Right lobe of liver (tissue), 6 donors: Measurements from ENCODE around the gene ENTREP1. TPM values are rescaled to one million over a fixed set of nuclear protein-coding genes. Genes with fewer than 3 reads are reported as not detected.
A peak's percentile ranks its signal among the peaks of the same experiment; 100 is the strongest.

ENCODE experiments used
- ATAC-seq, 4 donors: fragments of 200-7000 bp; cut with Tn5 transposase; one replicate each; pipeline ENCODE4 v1.9.1; 2020; ENCODE audit warnings: mild to moderate bottlenecking in 4 of 4, moderate library complexity in 4 of 4
- DNase-seq, 3 donors: peaks; one replicate each; pipeline ENCODE4 v3.0.0-alpha.2; 2020
- H3K27ac ChIP-seq, 3 donors: fragments of 200-600 bp; one replicate each; pipeline ENCODE4 v1.8.0; 2022
- H3K27me3 ChIP-seq, 2 donors: fragments of 200-600 bp; one replicate each; pipeline ENCODE4 v1.8.0; 2022
- H3K36me3 ChIP-seq, 4 donors: fragments of 200-600 bp; sonication (generic) in 1 of 4; one replicate each; pipeline versions ENCODE4 v1.5.1 to v1.8.0; 2017 to 2022; ENCODE audit warnings: control low read depth in 1 of 4
- H3K4me1 ChIP-seq, 4 donors: fragments of 200-600 bp; sonication (generic) in 1 of 4; one replicate each; pipeline versions ENCODE4 v1.5.1 to v1.8.0; 2017 to 2022; ENCODE audit warnings: control low read depth in 1 of 4
- H3K4me3 ChIP-seq, 3 donors: fragments of 200-600 bp; one replicate each; pipeline ENCODE4 v1.8.0; 2022
- H3K9me3 ChIP-seq, 4 donors: fragments of 200-600 bp; sonication (generic) in 1 of 4; one replicate each; pipeline versions ENCODE4 v1.5.1 to v1.8.0; 2017 to 2022; ENCODE audit warnings: control low read depth in 1 of 4
- POLR2A ChIP-seq: fragments of 450-650 bp; IDR thresholded peaks from one replicate; pipeline ENCODE4 v1.6.1; 2017; ENCODE audit warnings: antibody characterized with exemption, mild to moderate bottlenecking
- WGBS: methylation state at CpG from one replicate; pipeline ENCODE4 v1.1.6; 2018; ENCODE audit warnings: low coverage, low lambda C conversion rate; ENCODE audit not compliant: insufficient coverage; ENCODE audit errors: missing lambda C conversion rate; 5-methylcytosine and 5-hydroxymethylcytosine counted together
- intact Hi-C, 2 donors: fragments of 100-400 bp; cut with DNase I; formaldehyde crosslinking; loops; one replicate each; pipeline versions ENCODE4 v1.11.2 to v1.14.1; 2022
- total RNA-seq, 6 experiments: library from RNA; depleted of rRNA in 2 of 6; stranded (reverse); fragments of >200 nt in 2 of 6; fragmentation: NEBNext Ultra II Directional in 3 of 6; extraction: Animal tissue kit (Norgen Biotek cat#: 25700) in 3 of 6; gene quantifications; one replicate each; pipeline versions ENCODE4 v1.1.0 to v1.2.4, GENCODE V29; 2016 to 2023
- TF ChIP-seq, protein P1 (sequence below), 4 donors: fragments of 200-600 bp in 3 of 4; fragments of 450-650 bp in 1 of 4; IDR thresholded peaks; one replicate each; pipeline versions ENCODE4 v1.5.1 to v1.8.0; 2016 to 2022; ENCODE audit warnings: antibody characterized with exemption in 4 of 4, mild to moderate bottlenecking in 2 of 4
- donor health status: DM: no; HTN: yes; CAD: no.
- donor health status: DM: no; HTN: no; CAD: no.
- donor health status: DM: no; HTN: no; CAD: no.
- donor health status: DM: no; HTN: yes; CAD: no.
- donor health status: DM: no; HTN: yes; CAD: no.

The ENTREP1 gene
- total RNA-seq, 6 experiments from 2014 or later: 0.12 to 0.42 (median 0.30) TPM

DNA sequence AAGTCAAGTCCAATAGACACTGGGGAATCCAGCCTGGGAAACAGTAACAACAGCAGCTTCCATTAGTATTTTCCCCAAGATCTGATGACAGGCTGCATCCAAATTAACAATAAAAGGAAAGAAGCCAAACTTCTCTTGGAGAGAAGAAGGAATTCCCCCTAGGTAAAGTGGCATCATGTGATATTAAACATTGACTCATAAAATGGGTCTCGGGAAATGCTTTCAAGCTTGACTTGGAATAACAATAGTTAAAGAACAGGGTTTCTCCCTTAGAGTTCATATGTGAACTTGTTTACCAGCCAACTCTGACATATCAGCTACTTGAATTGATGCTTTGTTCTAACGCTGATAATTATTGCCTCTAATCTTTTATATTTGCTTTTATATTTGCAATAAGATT, 45.4 kb downstream of the ENTREP1 start:
- WGBS: 38% methylated on average over 2 of the region's 2 CpGs
- Histone ChIP-seq H3K27ac (no peak overlapping the region), H3K4me3 (no peak overlapping the region), H3K9me3 (no peaks in the 10 kb centered on the region), H3K4me1 (no peaks in the 10 kb centered on the region), H3K27me3 (no peaks in the 10 kb centered on the region), H3K36me3 (no peaks in the 10 kb centered on the region)
- TF ChIP-seq, protein P1, sequence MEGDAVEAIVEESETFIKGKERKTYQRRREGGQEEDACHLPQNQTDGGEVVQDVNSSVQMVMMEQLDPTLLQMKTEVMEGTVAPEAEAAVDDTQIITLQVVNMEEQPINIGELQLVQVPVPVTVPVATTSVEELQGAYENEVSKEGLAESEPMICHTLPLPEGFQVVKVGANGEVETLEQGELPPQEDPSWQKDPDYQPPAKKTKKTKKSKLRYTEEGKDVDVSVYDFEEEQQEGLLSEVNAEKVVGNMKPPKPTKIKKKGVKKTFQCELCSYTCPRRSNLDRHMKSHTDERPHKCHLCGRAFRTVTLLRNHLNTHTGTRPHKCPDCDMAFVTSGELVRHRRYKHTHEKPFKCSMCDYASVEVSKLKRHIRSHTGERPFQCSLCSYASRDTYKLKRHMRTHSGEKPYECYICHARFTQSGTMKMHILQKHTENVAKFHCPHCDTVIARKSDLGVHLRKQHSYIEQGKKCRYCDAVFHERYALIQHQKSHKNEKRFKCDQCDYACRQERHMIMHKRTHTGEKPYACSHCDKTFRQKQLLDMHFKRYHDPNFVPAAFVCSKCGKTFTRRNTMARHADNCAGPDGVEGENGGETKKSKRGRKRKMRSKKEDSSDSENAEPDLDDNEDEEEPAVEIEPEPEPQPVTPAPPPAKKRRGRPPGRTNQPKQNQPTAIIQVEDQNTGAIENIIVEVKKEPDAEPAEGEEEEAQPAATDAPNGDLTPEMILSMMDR (IDR thresholded peaks at IDR 0.05): no peak
- TF ChIP-seq POLR2A: no peak
- intact Hi-C loops: no loop called here
- DNase-seq (no peak), ATAC-seq (no peak)

DNA sequence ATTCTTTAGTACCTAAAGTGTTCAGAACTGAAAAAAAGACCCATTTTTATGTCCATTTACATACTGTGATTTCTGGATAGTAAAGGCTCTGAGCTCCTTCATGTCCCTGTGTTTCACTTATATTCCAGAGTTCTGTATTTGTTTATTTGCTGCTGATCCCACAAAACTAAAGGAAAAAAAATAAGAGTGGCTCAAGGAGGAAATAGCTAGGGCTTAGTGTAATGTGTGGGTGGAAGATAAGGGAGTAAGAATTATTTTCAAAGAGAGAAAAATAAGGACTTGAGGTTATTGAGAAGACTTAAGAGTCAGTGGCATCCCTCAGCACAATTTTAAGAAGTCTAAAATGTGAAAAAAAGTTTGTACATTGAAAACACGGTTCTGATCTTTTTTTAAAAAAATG, 46.0 kb downstream of the ENTREP1 start:
- no peaks in the 10 kb centered on the region for H3K4me1 ChIP-seq
- H3K36me3 ChIP-seq: no peaks in the 10 kb centered on the region
- no peak overlapping the region for H3K4me3 ChIP-seq
- intact Hi-C loops: no loop called here
- H3K27me3 ChIP-seq: no peaks in the 10 kb centered on the region
- 7% methylated on average over 1 of the region's 1 CpG for WGBS
- no peak for ATAC-seq
- TF ChIP-seq, protein P1 (IDR thresholded peaks at IDR 0.05): no peak
- no peak for TF ChIP-seq POLR2A
- H3K27ac ChIP-seq: no peak overlapping the region
- no peak for DNase-seq
- H3K9me3 ChIP-seq: no peaks in the 10 kb centered on the region

DNA sequence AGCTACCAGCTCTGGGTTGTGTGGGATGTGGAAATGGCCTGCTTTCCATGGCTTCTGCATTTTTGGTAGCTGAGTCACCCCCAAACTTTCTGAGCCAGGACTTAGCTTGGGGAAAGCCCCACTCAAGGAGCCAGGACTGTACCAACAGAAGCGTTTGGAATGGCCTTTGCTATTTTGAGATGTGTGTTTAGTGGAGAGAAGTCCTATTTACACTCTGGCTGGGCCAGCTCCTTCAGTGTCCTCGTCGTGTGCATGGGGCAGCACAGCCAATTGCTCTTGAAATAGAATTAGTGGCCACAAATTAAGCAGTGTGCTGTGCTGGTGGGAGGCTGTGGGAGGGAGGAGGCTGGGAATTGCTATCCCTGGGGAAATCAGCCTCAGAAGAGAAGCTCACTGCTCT, 51.6 kb downstream of the ENTREP1 start:
- WGBS: 40% methylated on average over 1 of the region's 3 CpGs
- H3K36me3 ChIP-seq: no peaks in the 10 kb centered on the region
- H3K4me1 ChIP-seq: no peaks in the 10 kb centered on the region
- no peak overlapping the region for H3K4me3 ChIP-seq
- no peaks in the 10 kb centered on the region for H3K27me3 ChIP-seq
- intact Hi-C loops: no loop called here
- TF ChIP-seq, protein P1 (IDR thresholded peaks at IDR 0.05): no peak
- no peak for TF ChIP-seq POLR2A
- ATAC-seq: peak in 1 of 4 donors; percentile 57
- DNase-seq: no peak
- H3K27ac ChIP-seq: no peak overlapping the region
- H3K9me3 ChIP-seq: no peaks in the 10 kb centered on the region

DNA sequence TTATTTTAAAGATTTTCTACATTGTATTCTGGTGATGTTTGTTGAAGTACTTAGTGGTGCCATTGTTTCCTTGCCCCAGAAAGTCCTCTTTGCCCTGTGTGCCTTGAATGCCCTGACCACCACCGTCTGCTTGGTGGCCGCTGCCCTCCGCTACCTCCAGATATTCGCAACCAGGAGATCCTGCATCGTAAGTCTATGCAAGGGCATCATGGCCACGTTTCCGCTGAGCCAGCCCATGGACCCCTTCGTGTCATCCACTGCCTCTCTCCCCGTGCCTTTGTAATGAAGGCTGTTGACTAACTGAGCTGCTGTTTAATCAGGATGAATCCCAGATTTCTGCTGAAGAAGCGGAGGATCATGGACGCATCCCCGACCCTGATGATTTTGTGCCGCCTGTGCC, 52.3 kb downstream of the ENTREP1 start:
- H3K27ac ChIP-seq: no peak overlapping the region
- no peak overlapping the region for H3K4me3 ChIP-seq
- intact Hi-C loops: no loop called here
- no peaks in the 10 kb centered on the region for H3K36me3 ChIP-seq
- WGBS: 86% methylated on average over 13 of the region's 13 CpGs
- H3K4me1 ChIP-seq: no peaks in the 10 kb centered on the region
- DNase-seq (no peak), ATAC-seq (no peak)
- H3K27me3 ChIP-seq: no peaks in the 10 kb centered on the region
- no peaks in the 10 kb centered on the region for H3K9me3 ChIP-seq
- TF ChIP-seq, protein P1 (IDR thresholded peaks at IDR 0.05): no peak
- TF ChIP-seq POLR2A: no peak

DNA sequence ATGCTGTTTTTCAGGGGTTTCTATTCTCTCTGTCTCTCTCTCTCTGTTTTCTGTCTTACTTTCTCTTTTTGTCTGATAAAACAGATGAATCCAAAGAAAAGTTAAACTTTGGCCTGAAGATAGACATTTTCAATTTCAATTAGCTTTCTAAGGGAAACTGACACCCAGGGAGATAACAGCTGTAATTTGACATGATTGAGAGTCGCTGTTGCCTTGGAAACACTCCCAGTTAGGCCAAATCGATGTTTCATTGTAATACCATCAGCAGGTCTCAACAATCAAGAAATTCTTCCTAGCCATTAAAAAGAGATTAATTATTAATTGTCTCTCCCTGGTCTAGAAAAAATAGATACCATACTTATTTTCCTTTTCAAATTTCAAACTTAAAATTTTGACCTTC, 53.0 kb downstream of the ENTREP1 start:
- no peaks in the 10 kb centered on the region for H3K27me3 ChIP-seq
- H3K4me3 ChIP-seq: no peak overlapping the region
- TF ChIP-seq POLR2A: no peak
- TF ChIP-seq, protein P1 (IDR thresholded peaks at IDR 0.05): no peak
- no peak overlapping the region for H3K27ac ChIP-seq
- H3K4me1 ChIP-seq: no peaks in the 10 kb centered on the region
- no peak for ATAC-seq
- H3K36me3 ChIP-seq: no peaks in the 10 kb centered on the region
- no peak for DNase-seq
- intact Hi-C loops: no loop called here
- WGBS: 72% methylated on average over 2 of the region's 2 CpGs
- no peaks in the 10 kb centered on the region for H3K9me3 ChIP-seq
